CD4-positive, alpha-beta memory T cell (primary cell): Measurements from ENCODE around the gene ARHGAP31. TPM values are rescaled to one million over a fixed set of nuclear protein-coding genes. Genes with fewer than 3 reads are reported as not detected.
A peak's percentile ranks its signal among the peaks of the same experiment; 100 is the strongest.
"Not testable (repeated sequence)": the region's sequence is repeated elsewhere in the genome, so short reads cannot be mapped to it uniquely, and the experiment has no call there.

Source experiments
- CTCF ChIA-PET: fragments of 350-600 bp; sonication (Branson Sonifier 250); formaldehyde crosslinking; loops from one replicate; lab custom pipeline; 2021; ENCODE audit warnings: inconsistent platforms; ENCODE audit not compliant: partially characterized antibody; lab: Charles Lee
- POLR2A ChIA-PET: fragments of 350-600 bp; sonication (Branson Sonifier 250); formaldehyde crosslinking; loops from one replicate; lab custom pipeline; 2021; ENCODE audit not compliant: partially characterized antibody; lab: Charles Lee
- DNase-seq, 5 donors: peaks; one replicate each; pipeline versions ENCODE4 v3.0.0 to v3.0.0-alpha.2; 2020 to 2022; ENCODE audit warnings: mixed read lengths in 1 of 5
- H3K27ac ChIP-seq: one replicate; pipeline ENCODE4 v1.7.0; 2013; ENCODE audit warnings: low read depth, low read length
- H3K27me3 ChIP-seq: 2 replicates; pipeline ENCODE4 v1.7.0; 2013; ENCODE audit warnings: mild to moderate bottlenecking, low read length, moderate library complexity; ENCODE audit not compliant: insufficient read depth
- H3K36me3 ChIP-seq: 2 replicates; pipeline ENCODE4 v1.7.0; 2013; ENCODE audit warnings: mild to moderate bottlenecking, low read length, moderate library complexity; ENCODE audit not compliant: insufficient read depth
- H3K4me1 ChIP-seq: 2 replicates; pipeline ENCODE4 v1.7.0; 2013; ENCODE audit warnings: mild to moderate bottlenecking, low read length, moderate library complexity; ENCODE audit not compliant: insufficient read depth
- H3K4me3 ChIP-seq, 2 donors: one replicate each; pipeline ENCODE4 v1.7.0; 2013; ENCODE audit warnings: low read length in 2 of 2, mild to moderate bottlenecking in 1 of 2
- H3K9me3 ChIP-seq, 2 donors: one replicate each; pipeline ENCODE4 v1.7.0; 2013; ENCODE audit warnings: low read length in 2 of 2, control low read depth in 1 of 2; ENCODE audit not compliant: control insufficient read depth in 1 of 2
- H3K27ac Mint-ChIP-seq, 7 donors: one replicate each; pipeline ENCODE4 v1.8.0; 2020 to 2021; ENCODE audit warnings: mixed read lengths in 7 of 7, mild to moderate bottlenecking in 6 of 7, inconsistent platforms in 3 of 7, moderate library complexity in 3 of 7
- H3K27me3 Mint-ChIP-seq, 2 donors: one replicate each; pipeline ENCODE4 v1.8.0; 2020 to 2021; ENCODE audit warnings: mixed read lengths in 2 of 2
- H3K36me3 Mint-ChIP-seq, 2 donors: one replicate each; pipeline ENCODE4 v1.8.0; 2020 to 2021; ENCODE audit warnings: mixed read lengths in 2 of 2, inconsistent platforms in 1 of 2, mild to moderate bottlenecking in 1 of 2
- H3K4me1 Mint-ChIP-seq, 4 donors: one replicate each; pipeline ENCODE4 v1.8.0; 2020 to 2021; ENCODE audit warnings: mixed read lengths in 4 of 4, mild to moderate bottlenecking in 1 of 4
- H3K4me3 Mint-ChIP-seq, 8 donors: one replicate each; pipeline ENCODE4 v1.8.0; 2020 to 2021; ENCODE audit warnings: mixed read lengths in 8 of 8, mild to moderate bottlenecking in 7 of 8, moderate library complexity in 6 of 8, inconsistent platforms in 3 of 8
- H3K9me3 Mint-ChIP-seq, 8 donors: one replicate each; pipeline ENCODE4 v1.8.0; 2020 to 2021; ENCODE audit warnings: mixed read lengths in 8 of 8, mild to moderate bottlenecking in 5 of 8, inconsistent platforms in 3 of 8, moderate library complexity in 1 of 8
- intact Hi-C: fragments of 100-400 bp; cut with micrococcal nuclease; formaldehyde crosslinking; loops from one replicate; pipeline ENCODE4 v1.15.1; 2023
- polyA plus RNA-seq, 2 donors: library from polyadenylated mRNA; unstranded; fragments of 300-500 nt; fragmentation: Illumina TruSeq; gene quantifications; one replicate each; pipeline ENCODE4 v1.2.3, GENCODE V29; 2021
- total RNA-seq, 2 experiments: library from RNA; stranded (reverse); gene quantifications; one replicate each; pipeline ENCODE4 v1.2.3, GENCODE V29; 2021

Gene ARHGAP31
- total and polyA plus RNA-seq, 4 experiments from 2014 or later, result 1.2 to 6.2 (median 5.1) TPM

DNA sequence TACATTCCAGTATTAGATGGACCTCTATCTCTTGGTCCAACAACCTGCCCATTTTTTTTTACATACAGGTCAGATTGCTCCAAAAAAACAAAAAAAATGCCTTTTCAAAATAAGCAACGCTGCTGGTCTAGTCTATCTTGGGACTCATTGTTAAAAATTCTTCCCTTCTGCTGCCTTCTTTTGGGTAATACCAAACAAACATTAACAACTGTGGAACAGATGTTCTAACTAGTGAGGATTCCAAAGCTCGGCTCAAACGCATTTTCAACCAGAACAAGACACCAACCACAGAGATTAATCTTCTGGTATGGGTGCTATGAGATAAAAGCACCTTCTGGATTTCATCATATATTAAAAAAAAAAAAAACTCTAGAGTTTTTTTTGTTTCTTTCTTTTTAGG, 24.7 kb downstream of the ARHGAP31 start:
- ChIA-PET CTCF (interaction anchor here (0.9 kb wide), 1 partner anchor 437 kb away, joined by 3 read pairs; no protein-coding TSS in a partner anchor), POLR2A (interaction anchor here (1.4 to 1.8 kb wide), 2 partner anchors 24 to 26 kb away, joined by 3 to 6 read pairs; partner anchors contain the start of gene ARHGAP31)
- no peak overlapping the region for H3K4me3 ChIP-seq
- H3K9me3 Mint-ChIP-seq, result peaks cover 0 to 2% (median 0%) of the 10 kb centered on the region in 8 donors
- H3K36me3 ChIP-seq, result no peaks in the 10 kb centered on the region
- peaks cover 20 to 29% (median 23%) of the 10 kb centered on the region in 4 donors for H3K4me1 Mint-ChIP-seq
- no peaks in the 10 kb centered on the region for H3K9me3 ChIP-seq
- no peak for DNase-seq
- H3K4me1 ChIP-seq, result peaks cover 15% of the 10 kb centered on the region
- no peak overlapping the region for H3K4me3 Mint-ChIP-seq
- no peaks in the 10 kb centered on the region for H3K27me3 Mint-ChIP-seq
- peak overlapping the region in 1 of 7 donors; percentile 70 for H3K27ac Mint-ChIP-seq
- intact Hi-C loops, result no loop called here
- no peak overlapping the region for H3K27ac ChIP-seq
- peaks cover 0 to 5% of the 10 kb centered on the region in 2 donors for H3K36me3 Mint-ChIP-seq
- no peaks in the 10 kb centered on the region for H3K27me3 ChIP-seq

DNA sequence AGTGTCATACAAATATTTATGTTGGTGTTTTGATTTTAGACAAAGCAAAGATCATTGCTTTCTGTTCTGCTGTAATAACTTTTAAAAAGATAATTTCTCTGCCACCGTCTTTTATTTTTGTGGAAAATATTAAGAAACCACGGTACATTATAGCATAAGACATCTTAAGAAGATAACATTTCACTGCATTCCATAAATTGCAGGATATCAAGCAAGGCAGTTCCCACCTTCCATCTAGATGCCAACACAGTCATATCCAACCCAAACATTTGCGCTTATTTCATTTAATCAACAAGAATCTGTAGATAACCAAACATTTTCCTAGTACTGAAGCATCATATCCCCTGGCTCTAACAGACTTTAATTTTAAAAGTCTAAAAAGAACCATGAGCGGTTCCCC, 25.1 kb downstream of the ARHGAP31 start:
- Mint-ChIP-seq H3K4me3 (no peak overlapping the region), H3K27me3 (no peaks in the 10 kb centered on the region), H3K4me1 (peaks cover 19 to 33% (median 25%) of the 10 kb centered on the region in 4 donors), H3K27ac (peak overlapping the region in 1 of 7 donors; percentile 51), H3K36me3 (peaks cover 0 to under 1% of the 10 kb centered on the region in 2 donors), H3K9me3 (peaks cover 0 to 2% (median 0%) of the 10 kb centered on the region in 8 donors)
- ChIA-PET POLR2A (interaction anchor here (1.8 kb wide), 1 partner anchor 24 kb away, joined by 6 read pairs; the partner anchor contains the start of gene ARHGAP31), CTCF (no interaction called here)
- no peak for DNase-seq
- Histone ChIP-seq H3K9me3 (no peaks in the 10 kb centered on the region), H3K4me1 (peaks cover 19% of the 10 kb centered on the region), H3K4me3 (no peak overlapping the region), H3K36me3 (no peaks in the 10 kb centered on the region), H3K27ac (no peak overlapping the region), H3K27me3 (no peaks in the 10 kb centered on the region)
- intact Hi-C loops, result no loop called here

DNA sequence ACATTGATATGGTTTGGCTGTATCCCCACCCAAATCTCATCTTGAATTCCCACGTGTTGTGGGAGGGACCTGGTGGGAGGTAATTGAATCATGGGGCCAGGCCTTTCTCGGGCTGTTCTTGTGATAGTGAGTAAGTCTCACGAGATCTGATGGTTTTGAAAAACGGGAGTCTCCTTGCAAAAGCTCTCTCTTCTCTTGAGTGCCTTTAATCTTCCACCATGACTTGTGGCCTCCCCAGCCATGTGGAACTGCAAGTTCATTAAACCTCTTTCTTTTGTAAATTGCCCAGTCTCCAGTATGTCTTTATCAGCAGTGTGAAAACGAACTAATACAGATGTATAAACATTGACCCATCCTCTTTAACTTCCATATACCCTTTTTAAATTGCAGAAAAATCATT, 26.6 kb downstream of the ARHGAP31 start:
- H3K36me3 ChIP-seq, H3K27me3 ChIP-seq, H3K27ac ChIP-seq, H3K9me3 Mint-ChIP-seq, DNase-seq, H3K9me3 ChIP-seq, H3K36me3 Mint-ChIP-seq, H3K27me3 Mint-ChIP-seq, H3K4me3 Mint-ChIP-seq, H3K4me3 ChIP-seq: not testable (repeated sequence)
- peaks cover 19% of the 10 kb centered on the region for H3K4me1 ChIP-seq
- POLR2A ChIA-PET, result interaction anchor here (3.2 kb wide), 1 partner anchor 27 kb away, joined by 55 read pairs; the partner anchor contains the start of gene ARHGAP31
- Mint-ChIP-seq H3K4me1 (peaks cover 16 to 38% (median 27%) of the 10 kb centered on the region in 4 donors), H3K27ac (peak overlapping the region in 4 of 7 donors; percentile 8 to 75 (median 51))
- intact Hi-C loops, result loop anchor here (10.0 kb wide), 1 partner anchor 774 kb away; the partner anchor contains the start of gene GSK3B
- CTCF ChIA-PET, result interaction anchor here (1.7 to 3.1 kb wide), 2 partner anchors 16 to 25 kb away, joined by 3 to 17 read pairs; partner anchors contain the start of gene ARHGAP31

DNA sequence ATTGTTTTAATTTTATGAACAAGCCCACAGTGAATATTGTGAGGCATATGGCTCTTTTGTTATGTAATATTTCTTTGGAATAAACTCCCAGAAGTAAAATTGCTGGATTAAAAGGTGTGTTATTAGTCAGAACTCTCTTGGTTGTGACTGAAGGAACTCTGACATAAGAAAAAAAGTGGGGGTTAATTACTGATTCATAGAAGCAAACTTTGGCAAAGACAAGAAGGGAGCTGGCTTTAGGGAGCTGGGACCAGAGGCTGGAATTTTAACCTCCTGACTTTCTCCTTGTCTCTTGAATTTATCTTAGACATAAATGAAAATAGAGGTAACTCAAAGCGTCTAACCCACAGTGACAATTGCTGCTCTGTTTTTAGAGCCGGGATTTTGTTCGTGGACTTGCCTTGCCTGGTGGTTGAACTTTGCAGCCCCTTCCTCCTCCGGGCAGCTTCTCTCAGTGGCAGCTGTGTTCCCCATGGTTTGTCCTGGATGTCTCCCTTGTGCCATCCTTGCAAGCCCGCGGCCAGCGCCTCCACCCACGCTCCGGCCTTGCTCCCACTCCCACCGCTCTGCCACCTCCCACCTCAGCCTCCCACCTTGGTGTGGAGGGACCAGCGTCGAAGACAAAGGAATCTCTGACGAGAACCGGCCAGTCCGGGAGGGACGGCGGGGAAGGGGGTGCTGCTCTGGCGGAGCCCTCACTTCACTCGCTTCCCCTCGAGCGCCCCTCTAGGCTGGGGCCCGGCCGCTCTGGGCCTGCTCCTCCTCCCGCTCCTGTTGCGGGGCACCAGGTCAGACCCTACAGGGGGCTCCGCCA, 28.0 kb downstream of the ARHGAP31 start:
- H3K4me3 Mint-ChIP-seq, result peak overlapping the region; percentile 71 to 88 (median 85)
- peak overlapping the region in 1 of 2 donors; percentile 73 for H3K4me3 ChIP-seq
- H3K9me3 ChIP-seq, result no peaks in the 10 kb centered on the region
- no peaks in the 10 kb centered on the region for H3K27me3 ChIP-seq
- H3K27ac Mint-ChIP-seq, result peak overlapping the region; percentile 90 to 94 (median 91)
- DNase-seq, result peak in 1 of 5 donors; percentile 14
- peaks cover 0 to 4% (median 0%) of the 10 kb centered on the region in 8 donors for H3K9me3 Mint-ChIP-seq
- H3K27me3 Mint-ChIP-seq, result no peaks in the 10 kb centered on the region
- H3K36me3 ChIP-seq, result no peaks in the 10 kb centered on the region
- no peaks in the 10 kb centered on the region for H3K36me3 Mint-ChIP-seq
- POLR2A ChIA-PET, result interaction anchor here (0.7 to 3.2 kb wide), 12 partner anchors 9 to 772 kb away, joined by 3 to 55 read pairs (median 3); partner anchors contain the start of genes ARHGAP31, B4GALT4, GSK3B and POGLUT1
- peaks cover 16 to 38% (median 29%) of the 10 kb centered on the region in 4 donors for H3K4me1 Mint-ChIP-seq
- intact Hi-C loops, result loop anchor here (2.0 to 10.0 kb wide), 3 partner anchors 31 to 773 kb away; partner anchors contain the start of genes GSK3B and TMEM39A
- H3K4me1 ChIP-seq, result peaks cover 19% of the 10 kb centered on the region
- CTCF ChIA-PET, result interaction anchor here (0.8 to 3.1 kb wide), 8 partner anchors 10 to 82 kb away, joined by 3 to 17 read pairs (median 6); partner anchors contain the start of genes ARHGAP31 and B4GALT4
- H3K27ac ChIP-seq, result peak overlapping the region; percentile 75

DNA sequence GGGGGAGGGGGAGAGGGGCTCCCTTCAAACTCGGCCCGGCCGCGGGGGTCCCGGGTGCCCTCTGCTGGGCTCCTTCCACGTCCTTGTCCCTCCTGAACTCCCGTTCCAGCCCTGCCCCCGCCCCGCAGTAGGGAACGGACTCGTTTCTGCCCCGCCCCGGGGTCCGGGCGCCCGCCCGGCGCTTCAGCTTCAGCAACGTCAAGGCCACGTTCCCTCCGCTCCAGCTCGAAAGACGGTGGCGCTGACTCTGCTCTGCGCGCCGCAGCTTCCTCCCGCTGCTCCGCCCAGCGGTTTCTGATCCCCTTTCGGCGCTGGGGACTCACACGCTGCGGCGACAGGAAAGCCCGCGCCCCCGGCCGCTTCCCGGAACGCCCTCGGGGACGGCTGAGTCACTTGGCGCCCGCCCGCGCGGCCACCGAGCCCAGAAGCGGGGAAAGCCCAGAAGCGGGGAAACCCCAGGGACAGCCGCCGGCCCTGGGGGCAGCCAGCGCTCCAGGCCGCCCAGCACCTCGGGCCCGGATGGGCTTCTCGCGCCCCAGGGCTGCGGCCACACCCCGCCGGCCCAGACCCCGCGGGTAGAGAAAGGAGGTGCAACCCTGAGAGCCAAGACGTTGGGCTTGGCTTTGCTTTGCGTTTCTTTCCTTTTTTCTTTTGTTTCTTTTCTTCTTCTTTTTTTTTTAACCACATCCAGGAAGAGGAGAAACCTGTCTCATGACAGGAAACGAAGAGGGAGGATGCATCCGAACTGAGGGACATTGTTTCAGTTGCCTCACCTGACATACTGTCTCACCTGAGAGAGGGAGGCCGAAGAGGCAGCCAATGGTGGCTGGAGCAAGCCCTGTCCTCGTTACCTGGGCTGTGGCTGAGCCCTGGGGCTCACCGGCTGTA, 28.9 kb downstream of the ARHGAP31 start:
- Mint-ChIP-seq H3K4me1 (peaks cover 13 to 38% (median 27%) of the 10 kb centered on the region in 4 donors), H3K27me3 (no peaks in the 10 kb centered on the region)
- intact Hi-C loops, result loop anchor here (1.0 to 10.0 kb wide), 6 partner anchors 29 to 772 kb away; partner anchors contain the start of genes ARHGAP31, GSK3B and TMEM39A

DNA sequence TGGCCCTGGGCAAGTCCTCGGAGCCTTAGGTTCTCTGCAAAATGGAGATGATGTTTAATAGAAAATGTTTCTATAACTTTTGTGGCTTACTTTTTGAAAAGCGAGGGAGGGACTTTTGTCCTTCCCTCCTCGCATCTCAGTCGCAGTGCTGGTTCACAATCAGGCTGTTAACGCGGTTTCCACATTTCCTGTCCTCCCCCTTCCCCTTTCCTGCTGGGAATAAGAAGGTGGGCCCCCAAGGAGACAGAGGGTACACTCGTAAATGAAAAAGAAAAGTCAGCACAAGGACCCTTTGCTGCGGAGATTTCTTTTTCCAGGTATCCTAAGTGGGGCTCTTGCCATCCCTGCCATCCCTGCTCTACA, 29.5 kb downstream of the ARHGAP31 start:
- CTCF ChIA-PET, result no interaction called here
- H3K27me3 Mint-ChIP-seq, result no peaks in the 10 kb centered on the region
- no peaks in the 10 kb centered on the region for H3K36me3 Mint-ChIP-seq
- peaks cover 0 to 4% (median 0%) of the 10 kb centered on the region in 8 donors for H3K9me3 Mint-ChIP-seq
- peaks cover 13 to 38% (median 27%) of the 10 kb centered on the region in 4 donors for H3K4me1 Mint-ChIP-seq
- H3K27ac ChIP-seq, result peak overlapping the region; percentile 75
- H3K27ac Mint-ChIP-seq, result peak overlapping the region; percentile 93 to 99 (median 97)
- no peak for DNase-seq
- H3K4me3 Mint-ChIP-seq, result peak overlapping the region; percentile 88 to 96 (median 90)
- H3K27me3 ChIP-seq, result no peaks in the 10 kb centered on the region
- POLR2A ChIA-PET, result interaction anchor here (2.5 kb wide), 1 partner anchor 27 kb away, joined by 11 read pairs; no protein-coding TSS in a partner anchor
- peaks cover 19% of the 10 kb centered on the region for H3K4me1 ChIP-seq
- no peaks in the 10 kb centered on the region for H3K9me3 ChIP-seq
- peak overlapping the region; percentile 20 to 73 for H3K4me3 ChIP-seq
- intact Hi-C loops, result loop anchor here (1.0 to 10.0 kb wide), 6 partner anchors 29 to 771 kb away; partner anchors contain the start of genes ARHGAP31, GSK3B and TMEM39A
- H3K36me3 ChIP-seq, result no peaks in the 10 kb centered on the region

More for the DNA sequence above, 28.9 kb downstream of the ARHGAP31 start:
- CTCF ChIA-PET, result interaction anchor here (0.8 to 3.1 kb wide), 7 partner anchors 9 to 83 kb away, joined by 3 to 17 read pairs (median 6); partner anchors contain the start of genes ARHGAP31 and B4GALT4
- Histone ChIP-seq H3K4me3 (peak overlapping the region; percentile 20 to 73), H3K9me3 (no peaks in the 10 kb centered on the region), H3K4me1 (peaks cover 19% of the 10 kb centered on the region), H3K36me3 (no peaks in the 10 kb centered on the region), H3K27ac (peak overlapping the region; percentile 75), H3K27me3 (no peaks in the 10 kb centered on the region)
- peak overlapping the region; percentile 88 to 96 (median 90) for H3K4me3 Mint-ChIP-seq
- H3K9me3 Mint-ChIP-seq, result peaks cover 0 to 4% (median 0%) of the 10 kb centered on the region in 8 donors
- H3K36me3 Mint-ChIP-seq, result no peaks in the 10 kb centered on the region
- peak overlapping the region; percentile 93 to 99 (median 97) for H3K27ac Mint-ChIP-seq
- POLR2A ChIA-PET, result interaction anchor here (0.7 to 3.2 kb wide), 12 partner anchors 10 to 772 kb away, joined by 3 to 55 read pairs (median 3); partner anchors contain the start of genes ARHGAP31, B4GALT4, GSK3B and POGLUT1
- DNase-seq, result peak; percentile 87 to 95 (median 89)
